Body of pancreas (tissue), 4 donors: Measurements from ENCODE around the gene PP2D1.
"Not testable (repeated sequence)": the region's sequence is repeated elsewhere in the genome, so short reads cannot be mapped to it uniquely, and the experiment has no call there.

ENCODE experiments used
- POLR2A ChIP-seq, 3 donors: fragments of 450-650 bp; IDR thresholded peaks; one replicate each; pipeline ENCODE4 v1.6.1; 2016; ENCODE audit warnings: antibody characterized with exemption in 3 of 3, mild to moderate bottlenecking in 2 of 3
- TF ChIP-seq, protein P1 (sequence below), 7 experiments: fragments of 450-650 bp in 4 of 7; fragments of 200-600 bp in 3 of 7; sonication (generic) in 3 of 7; IDR thresholded peaks; one replicate each; pipeline ENCODE4 v1.5.1; 2016 to 2019; ENCODE audit warnings: antibody characterized with exemption in 7 of 7

GRCh38 chr3:20016076-20016475 is 4.0 kb upstream of the PP2D1 start:
- TF ChIP-seq, protein P1, sequence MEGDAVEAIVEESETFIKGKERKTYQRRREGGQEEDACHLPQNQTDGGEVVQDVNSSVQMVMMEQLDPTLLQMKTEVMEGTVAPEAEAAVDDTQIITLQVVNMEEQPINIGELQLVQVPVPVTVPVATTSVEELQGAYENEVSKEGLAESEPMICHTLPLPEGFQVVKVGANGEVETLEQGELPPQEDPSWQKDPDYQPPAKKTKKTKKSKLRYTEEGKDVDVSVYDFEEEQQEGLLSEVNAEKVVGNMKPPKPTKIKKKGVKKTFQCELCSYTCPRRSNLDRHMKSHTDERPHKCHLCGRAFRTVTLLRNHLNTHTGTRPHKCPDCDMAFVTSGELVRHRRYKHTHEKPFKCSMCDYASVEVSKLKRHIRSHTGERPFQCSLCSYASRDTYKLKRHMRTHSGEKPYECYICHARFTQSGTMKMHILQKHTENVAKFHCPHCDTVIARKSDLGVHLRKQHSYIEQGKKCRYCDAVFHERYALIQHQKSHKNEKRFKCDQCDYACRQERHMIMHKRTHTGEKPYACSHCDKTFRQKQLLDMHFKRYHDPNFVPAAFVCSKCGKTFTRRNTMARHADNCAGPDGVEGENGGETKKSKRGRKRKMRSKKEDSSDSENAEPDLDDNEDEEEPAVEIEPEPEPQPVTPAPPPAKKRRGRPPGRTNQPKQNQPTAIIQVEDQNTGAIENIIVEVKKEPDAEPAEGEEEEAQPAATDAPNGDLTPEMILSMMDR (IDR thresholded peaks at IDR 0.05): not testable (repeated sequence)
- not testable (repeated sequence) for TF ChIP-seq POLR2A (IDR thresholded peaks at IDR 0.05)
